A673 (cell line): ENCODE measurements around the gene HSF5.

Source experiments
- CTCF ChIP-seq: fragments of 300-800, 200-600 bp; sonication (generic); conservative IDR thresholded peaks from 2 replicates; pipeline ENCODE4 v1.5.1; 2017; ENCODE audit warnings: low read depth, mild to moderate bottlenecking, antibody characterized with exemption, low read length, moderate library complexity, mixed read lengths
- EZH2 ChIP-seq: fragments of 200-600 bp; sonication (generic); IDR thresholded peaks from 2 replicates; pipeline ENCODE4 v1.6.1; 2017; ENCODE audit warnings: borderline replicate concordance, low read depth, mild to moderate bottlenecking, mixed read lengths, antibody characterized with exemption, low read length; ENCODE audit not compliant: poor library complexity, severe bottlenecking

- TF ChIP-seq CTCF (no peak), EZH2 (no peak)
These were observed 117.9 kb downstream of the HSF5 start for GRCh38 chr17:58370309-58370708.
